Measurements from ENCODE around the gene SLFN11. TPM values are rescaled to one million over a fixed set of nuclear protein-coding genes. Genes with fewer than 3 reads are reported as not detected.
"Not testable (repeated sequence)": the region's sequence is repeated elsewhere in the genome, so short reads cannot be mapped to it uniquely, and the experiment has no call there.

SLFN11 gene
- total RNA-seq, 1 donor from 2014 or later = 88.2 TPM

- intact Hi-C loops (cut with micrococcal nuclease) = no loop called here
These were observed 5.2 kb downstream of the SLFN11 start for GRCh38 chr17:35368081-35368830.

- intact Hi-C loops (cut with micrococcal nuclease) = no loop called here
These were observed 12.4 kb downstream of the SLFN11 start for GRCh38 chr17:35361027-35361426.

GRCh38 chr17:35359398-35359797 lies 14.0 kb downstream of the SLFN11 start:
- intact Hi-C loops (cut with micrococcal nuclease) = no loop called here

- intact Hi-C loops (cut with micrococcal nuclease) = no loop called here
These were observed 21.1 kb downstream of the SLFN11 start for GRCh38 chr17:35352284-35352683.

GRCh38 chr17:35350493-35350892 lies 22.9 kb downstream of the SLFN11 start:
- intact Hi-C loops (cut with micrococcal nuclease) = no loop called here

GRCh38 chr17:35345926-35346771 lies 27.3 kb downstream of the SLFN11 start:
- intact Hi-C loops (cut with micrococcal nuclease) = no loop called here

- intact Hi-C loops (cut with micrococcal nuclease) = no loop called here
These were observed 27.9 kb downstream of the SLFN11 start for GRCh38 chr17:35345445-35345925.

- intact Hi-C loops (cut with micrococcal nuclease) = no loop called here
These were observed 29.2 kb downstream of the SLFN11 start for GRCh38 chr17:35344262-35344661.

GRCh38 chr17:35342276-35342675 lies 31.1 kb downstream of the SLFN11 start:
- intact Hi-C loops (cut with micrococcal nuclease) = no loop called here

GRCh38 chr17:35341411-35341992 lies 31.9 kb downstream of the SLFN11 start:
- intact Hi-C loops (cut with micrococcal nuclease) = loop anchor here (1.0 to 2.0 kb wide), 2 partner anchors 29 to 31 kb away; partner anchors contain the start of gene SLFN11

GRCh38 chr17:35338230-35338629 lies 35.2 kb downstream of the SLFN11 start:
- intact Hi-C loops (cut with micrococcal nuclease) = no loop called here

- intact Hi-C loops (cut with micrococcal nuclease) = no loop called here
These were observed 36.1 kb downstream of the SLFN11 start for GRCh38 chr17:35337364-35337763.

GRCh38 chr17:35333578-35333977 lies 39.8 kb downstream of the SLFN11 start:
- intact Hi-C loops (cut with micrococcal nuclease) = not testable (repeated sequence)

GRCh38 chr17:35322749-35323148 lies 50.7 kb downstream of the SLFN11 start:
- intact Hi-C loops (cut with micrococcal nuclease) = no loop called here

GRCh38 chr17:35315971-35316370 lies 57.5 kb downstream of the SLFN11 start:
- intact Hi-C loops (cut with micrococcal nuclease) = no loop called here

GRCh38 chr17:35315283-35315682 lies 58.1 kb downstream of the SLFN11 start:
- intact Hi-C loops (cut with micrococcal nuclease) = no loop called here

GRCh38 chr17:35314415-35315216 lies 58.8 kb downstream of the SLFN11 start:
- intact Hi-C loops (cut with micrococcal nuclease) = loop anchor here (5.0 kb wide), 1 partner anchor 118 kb away; the partner anchor contains the start of gene SLFN12

- intact Hi-C loops (cut with micrococcal nuclease) = loop anchor here (1.0 to 5.0 kb wide), 6 partner anchors 59 to 265 kb away; partner anchors contain the start of genes PEX12, SLFN11, SLFN12 and SLFN5
These were observed 59.5 kb downstream of the SLFN11 start for GRCh38 chr17:35313875-35314409.

GRCh38 chr17:35312790-35313711 lies 60.4 kb downstream of the SLFN11 start:
- intact Hi-C loops (cut with micrococcal nuclease) = loop anchor here (1.0 to 5.0 kb wide), 9 partner anchors 28 to 266 kb away; partner anchors contain the start of genes PEX12, SLFN11, SLFN12 and SLFN5
